Neuronal stem cell (in vitro differentiated cells): ENCODE data around the gene RWDD4.
"Not testable (repeated sequence)": the region's sequence is repeated elsewhere in the genome, so short reads cannot be mapped to it uniquely, and the experiment has no call there.

Experiments used
- DNase-seq: peaks from one replicate; pipeline ENCODE4 v3.0.0-alpha.2; 2013; ENCODE audit warnings: low spot score
- H2AFZ ChIP-seq: one replicate; pipeline ENCODE4 v1.6.1; 2013; ENCODE audit warnings: mild to moderate bottlenecking, low read length, inconsistent platforms
- H2AK5ac ChIP-seq: 2 replicates; pipeline ENCODE4 v1.6.1; 2013; ENCODE audit warnings: low read depth, mild to moderate bottlenecking, inconsistent platforms, low read length, moderate library complexity, mixed read lengths
- H2BK120ac ChIP-seq: 2 replicates; pipeline ENCODE4 v1.6.1; 2013; ENCODE audit warnings: low read depth, mild to moderate bottlenecking, inconsistent platforms, low read length, moderate library complexity, mixed read lengths
- H2BK12ac ChIP-seq: one replicate; pipeline ENCODE4 v1.6.1; 2013; ENCODE audit warnings: low read length, inconsistent platforms
- H2BK15ac ChIP-seq: 2 replicates; pipeline ENCODE4 v1.6.1; 2013; ENCODE audit warnings: mild to moderate bottlenecking, low read length, inconsistent platforms, mixed read lengths
- H2BK5ac ChIP-seq: one replicate; pipeline ENCODE4 v1.6.1; 2013; ENCODE audit warnings: inconsistent platforms, mild to moderate bottlenecking, low read length, moderate library complexity
- H3K14ac ChIP-seq: one replicate; pipeline ENCODE4 v1.6.1; 2013; ENCODE audit warnings: low read length, inconsistent platforms
- H3K18ac ChIP-seq: 2 replicates; pipeline ENCODE4 v1.6.1; 2013; ENCODE audit warnings: low read length, inconsistent platforms
- H3K23ac ChIP-seq: 2 replicates; pipeline ENCODE4 v1.6.1; 2013; ENCODE audit warnings: low read depth, mild to moderate bottlenecking, mixed read lengths, low read length, inconsistent platforms; ENCODE audit not compliant: poor library complexity
- H3K27ac ChIP-seq: replicated peaks from 3 replicates; pipeline ENCODE4 v1.5.1; 2013; ENCODE audit warnings: low read length, inconsistent platforms
- H3K27me3 ChIP-seq, 3 experiments: 2 replicates each; pipeline ENCODE4 v1.6.1; 2013; ENCODE audit warnings: low read length in 3 of 3, mild to moderate bottlenecking in 2 of 3, inconsistent platforms in 1 of 3, low read depth in 1 of 3, mixed read lengths in 1 of 3, moderate library complexity in 1 of 3; ENCODE audit not compliant: control insufficient read depth in 3 of 3, insufficient read depth in 3 of 3
- H3K36me3 ChIP-seq, 2 donors: replicated peaks in 1 of 2; 2 replicates each; pipeline ENCODE4 v1.6.1; 2013; ENCODE audit warnings: low read length in 2 of 2; ENCODE audit not compliant: control insufficient read depth in 2 of 2, insufficient read depth in 2 of 2
- H3K4ac ChIP-seq: 2 replicates; pipeline ENCODE4 v1.6.1; 2013; ENCODE audit warnings: inconsistent platforms, mild to moderate bottlenecking, low read length, moderate library complexity
- H3K4me1 ChIP-seq, 2 donors: 1 replicate in 1 of 2; 2 replicates in 1 of 2; pipeline ENCODE4 v1.6.1; 2013; ENCODE audit warnings: low read length in 2 of 2, low read depth in 1 of 2; ENCODE audit not compliant: control insufficient read depth in 2 of 2, insufficient read depth in 1 of 2
- H3K4me2 ChIP-seq: one replicate; pipeline ENCODE4 v1.6.1; 2013; ENCODE audit warnings: mild to moderate bottlenecking, low read length, inconsistent platforms; ENCODE audit not compliant: insufficient read depth, poor library complexity, severe bottlenecking
- H3K4me3 ChIP-seq, 2 donors: 2 replicates each; pipeline ENCODE4 v1.5.1; 2013; ENCODE audit warnings: low read length in 2 of 2, mild to moderate bottlenecking in 2 of 2, inconsistent platforms in 1 of 2, moderate library complexity in 1 of 2
- H3K79me1 ChIP-seq: one replicate; pipeline ENCODE4 v1.6.1; 2013; ENCODE audit warnings: low read depth, mild to moderate bottlenecking, inconsistent platforms, low read length, moderate library complexity
- H3K9ac ChIP-seq: one replicate; pipeline ENCODE4 v1.6.1; 2013; ENCODE audit warnings: mild to moderate bottlenecking, low read depth, low read length, inconsistent platforms; ENCODE audit not compliant: poor library complexity
- H3K9me3 ChIP-seq, 2 donors: replicated peaks in 1 of 2; 2 replicates each; pipeline versions ENCODE3 to v1.6.1; 2013; ENCODE audit warnings: low read length in 2 of 2, mild to moderate bottlenecking in 2 of 2, inconsistent platforms in 1 of 2, low read depth in 1 of 2, mixed read lengths in 1 of 2, moderate library complexity in 1 of 2; ENCODE audit not compliant: control insufficient read depth in 2 of 2, insufficient read depth in 1 of 2
- H4K8ac ChIP-seq: one replicate; pipeline ENCODE4 v1.6.1; 2013; ENCODE audit warnings: low read depth, mild to moderate bottlenecking, inconsistent platforms, low read length, moderate library complexity
- H4K91ac ChIP-seq: one replicate; pipeline ENCODE4 v1.6.1; 2013; ENCODE audit warnings: low read length, low read depth, mild to moderate bottlenecking, inconsistent platforms; ENCODE audit not compliant: poor library complexity
- WGBS, 2 donors: extraction: QIAGEN DNeasy Blood & Tissue Kit; methylation state at CpG; one replicate each; pipeline ENCODE4 v1.1.7; 2013; ENCODE audit warnings: missing lambda C conversion rate in 2 of 2, mixed read lengths in 1 of 2; ENCODE audit not compliant: insufficient read length in 2 of 2, insufficient replicate concordance in 1 of 2; ENCODE audit errors: extremely low coverage in 2 of 2; 5-methylcytosine and 5-hydroxymethylcytosine counted together

The RWDD4 gene

GRCh38 chr4:183627979-183628588, 30.9 kb downstream of the RWDD4 start:
- H3K27ac ChIP-seq, result no peak overlapping the region
- no CpG with 5 or more reads among the region's 12 CpGs for WGBS, 2 donors
- H3K23ac ChIP-seq, result no peak overlapping the region
- H3K18ac ChIP-seq, result no peak overlapping the region
- H2BK5ac ChIP-seq, result no peak overlapping the region
- no peak overlapping the region for H4K8ac ChIP-seq
- H3K4ac ChIP-seq, result no peak overlapping the region
- no peak for DNase-seq
- H2AFZ ChIP-seq, result no peak overlapping the region
- H2BK12ac ChIP-seq, result no peak overlapping the region
- no peak overlapping the region for H2BK120ac ChIP-seq
- H3K27me3 ChIP-seq, result peaks cover 0 to 4% (median 0%) of the 10 kb centered on the region in 3 experiments
- no peak overlapping the region for H3K14ac ChIP-seq
- no peak overlapping the region for H3K4me3 ChIP-seq
- no peaks in the 10 kb centered on the region for H3K79me1 ChIP-seq
- no peaks in the 10 kb centered on the region for H3K9me3 ChIP-seq
- no peak overlapping the region for H3K4me2 ChIP-seq
- H4K91ac ChIP-seq, result no peak overlapping the region
- no peak overlapping the region for H2AK5ac ChIP-seq
- H3K9ac ChIP-seq, result no peak overlapping the region
- H3K4me1 ChIP-seq, result no peaks in the 10 kb centered on the region
- H3K36me3 ChIP-seq, result no peaks in the 10 kb centered on the region
- no peak overlapping the region for H2BK15ac ChIP-seq

- H3K4me3 ChIP-seq, H2AFZ ChIP-seq: not testable (repeated sequence)
Measured at GRCh38 chr4:183627286-183627685, 31.7 kb downstream of the RWDD4 start.

GRCh38 chr4:183626168-183626567, 32.8 kb downstream of the RWDD4 start:
- WGBS, 2 donors, result no CpG with 5 or more reads among the region's 6 CpGs
- H3K18ac ChIP-seq, result no peak overlapping the region
- no peak overlapping the region for H3K23ac ChIP-seq
- H2BK5ac ChIP-seq, result no peak overlapping the region
- H4K8ac ChIP-seq, result no peak overlapping the region
- no peak overlapping the region for H2AFZ ChIP-seq
- H3K4ac ChIP-seq, result no peak overlapping the region
- no peak overlapping the region for H2BK15ac ChIP-seq
- H3K4me1 ChIP-seq, result no peaks in the 10 kb centered on the region
- no peaks in the 10 kb centered on the region for H3K36me3 ChIP-seq
- H3K14ac ChIP-seq, result no peak overlapping the region
- no peak overlapping the region for H3K4me2 ChIP-seq
- H2AK5ac ChIP-seq, result no peak overlapping the region
- H4K91ac ChIP-seq, result no peak overlapping the region
- H3K27me3 ChIP-seq, result peaks cover 0 to 4% (median 0%) of the 10 kb centered on the region in 3 experiments
- H3K9ac ChIP-seq, result no peak overlapping the region
- no peak for DNase-seq
- H2BK120ac ChIP-seq, result no peak overlapping the region
- no peaks in the 10 kb centered on the region for H3K79me1 ChIP-seq
- H3K27ac ChIP-seq, result no peak overlapping the region
- no peak overlapping the region for H3K4me3 ChIP-seq
- no peaks in the 10 kb centered on the region for H3K9me3 ChIP-seq
- H2BK12ac ChIP-seq, result no peak overlapping the region

More at GRCh38 chr4:183627286-183627685, 31.7 kb downstream of the RWDD4 start:
- not testable (repeated sequence) for H3K4me1 ChIP-seq, H4K8ac ChIP-seq, H3K9me3 ChIP-seq, H2BK15ac ChIP-seq, H3K14ac ChIP-seq, H2BK120ac ChIP-seq, H2BK12ac ChIP-seq, H2BK5ac ChIP-seq, H3K4ac ChIP-seq, H3K36me3 ChIP-seq, H4K91ac ChIP-seq, H3K27ac ChIP-seq, H3K9ac ChIP-seq, H3K27me3 ChIP-seq, DNase-seq, H3K79me1 ChIP-seq, H2AK5ac ChIP-seq, H3K23ac ChIP-seq, H3K4me2 ChIP-seq, H3K18ac ChIP-seq
- no CpG with 5 or more reads among the region's 5 CpGs for WGBS, 2 donors

- H3K9me3 ChIP-seq, result no peaks in the 10 kb centered on the region
- no CpG with 5 or more reads among the region's 6 CpGs for WGBS, 2 donors
- DNase-seq, result no peak
Measured at GRCh38 chr4:183624548-183624947, 34.4 kb downstream of the RWDD4 start.

More at GRCh38 chr4:183624548-183624947, 34.4 kb downstream of the RWDD4 start:
- H3K4ac ChIP-seq, result no peak overlapping the region
- no peak overlapping the region for H3K4me2 ChIP-seq
- no peak overlapping the region for H3K23ac ChIP-seq
- no peak overlapping the region for H3K9ac ChIP-seq
- no peak overlapping the region for H4K8ac ChIP-seq
- no peaks in the 10 kb centered on the region for H3K79me1 ChIP-seq
- H3K36me3 ChIP-seq, result no peaks in the 10 kb centered on the region
- H3K14ac ChIP-seq, result no peak overlapping the region
- no peak overlapping the region for H3K4me3 ChIP-seq
- H2BK12ac ChIP-seq, result no peak overlapping the region
- H2AFZ ChIP-seq, result no peak overlapping the region
- H2BK5ac ChIP-seq, result no peak overlapping the region
- no peak overlapping the region for H4K91ac ChIP-seq
- no peak overlapping the region for H3K27ac ChIP-seq
- no peak overlapping the region for H3K18ac ChIP-seq
- no peak overlapping the region for H2BK15ac ChIP-seq
- no peak overlapping the region for H2AK5ac ChIP-seq
- H3K4me1 ChIP-seq, result no peaks in the 10 kb centered on the region
- peaks cover 0 to 4% (median 0%) of the 10 kb centered on the region in 3 experiments for H3K27me3 ChIP-seq
- H2BK120ac ChIP-seq, result no peak overlapping the region
